GM19397 (cell line): Measurements from ENCODE around the gene MAML1.
"Not testable (repeated sequence)": the region's sequence is repeated elsewhere in the genome, so short reads cannot be mapped to it uniquely, and the experiment has no call there.

Experiments
- ATAC-seq: cut with Tn5 transposase; IDR thresholded peaks from one replicate; pipeline ENCODE4 v1.9.1; 2021; ENCODE audit warnings: mild to moderate bottlenecking, moderate library complexity; ENCODE audit not compliant: unreplicated experiment

Gene MAML1

DNA sequence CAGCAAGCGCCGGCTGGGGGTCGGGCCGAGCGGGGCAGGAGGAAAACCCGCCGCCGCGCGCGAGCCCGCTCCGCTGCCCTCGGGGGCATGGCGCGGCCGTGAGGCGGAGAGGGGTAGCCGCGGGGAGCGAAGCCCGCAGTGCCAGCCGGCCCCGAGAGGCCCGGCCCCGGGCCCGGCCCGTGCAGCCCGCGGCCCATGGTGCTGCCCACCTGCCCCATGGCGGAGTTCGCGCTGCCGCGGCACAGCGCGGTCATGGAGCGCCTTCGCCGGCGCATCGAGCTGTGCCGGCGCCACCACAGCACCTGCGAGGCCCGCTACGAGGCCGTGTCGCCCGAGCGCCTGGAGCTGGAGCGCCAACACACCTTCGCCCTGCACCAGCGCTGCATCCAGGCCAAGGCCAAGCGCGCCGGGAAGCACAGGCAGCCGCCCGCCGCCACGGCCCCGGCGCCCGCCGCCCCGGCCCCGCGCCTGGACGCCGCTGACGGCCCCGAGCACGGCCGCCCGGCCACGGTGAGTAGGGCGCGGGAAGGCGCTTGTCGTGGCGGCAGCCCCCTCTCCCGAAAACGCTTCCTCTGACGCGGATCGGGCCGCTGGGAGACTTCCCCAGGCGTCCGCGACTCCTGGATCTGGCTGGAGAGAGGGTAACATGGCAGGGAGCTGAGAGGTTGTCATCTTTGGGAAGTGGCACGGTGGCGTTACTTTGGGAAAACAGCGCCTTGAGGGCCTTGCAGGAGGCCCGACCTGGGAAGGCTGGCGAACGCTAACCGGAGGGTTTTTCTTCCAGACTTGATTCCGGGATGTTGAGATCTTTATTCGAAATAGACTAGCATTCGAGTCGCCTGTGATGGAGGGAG, 523 bp downstream of the MAML1 start:
- ATAC-seq, result peak; percentile 42

DNA sequence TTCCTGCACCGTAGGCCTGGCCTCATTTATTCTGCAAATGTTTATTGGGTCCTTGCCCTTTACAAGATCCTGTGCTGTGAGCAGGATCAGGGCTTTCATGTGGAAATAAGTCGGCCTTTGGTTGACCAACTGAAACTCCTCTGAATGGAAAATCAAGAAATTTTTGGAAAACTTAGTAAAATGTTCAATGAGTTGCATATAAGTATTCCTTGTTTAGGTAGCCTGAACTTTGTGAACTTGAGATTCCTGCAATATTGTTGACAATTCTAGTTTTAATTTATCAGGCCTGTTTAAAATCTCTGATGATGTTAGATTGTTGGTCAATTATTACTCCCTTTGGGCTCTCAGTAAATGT, 1.1 kb downstream of the MAML1 start:
- ATAC-seq, result no peak

DNA sequence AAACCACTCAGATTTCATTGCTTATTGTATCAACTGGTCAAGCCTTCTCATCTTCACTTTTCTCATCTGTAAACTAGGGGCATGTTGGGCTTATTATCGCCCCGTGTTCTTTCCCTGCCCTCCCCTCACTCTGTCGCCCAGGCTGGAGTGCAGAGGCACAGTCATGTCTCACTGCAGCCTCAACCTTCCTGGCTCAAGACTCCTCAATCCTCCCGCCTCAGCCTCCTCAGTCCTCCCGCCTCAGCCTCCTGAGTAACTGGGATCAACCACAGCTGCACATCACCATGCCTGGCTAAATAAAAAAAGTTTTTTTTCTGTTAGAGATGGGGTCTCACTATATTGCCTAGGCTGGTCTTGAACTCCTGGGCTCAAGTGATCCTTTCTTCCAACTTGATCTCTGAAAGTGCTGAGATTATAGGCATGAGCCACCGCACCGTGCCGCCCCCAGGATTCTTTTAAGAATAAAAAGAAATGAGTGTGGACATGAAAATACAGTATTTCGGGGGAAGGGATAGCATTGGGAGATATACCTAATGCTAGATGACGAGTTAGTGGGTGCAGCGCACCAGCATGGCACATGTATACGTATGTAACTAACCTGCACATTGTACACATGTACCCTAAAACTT, 2.0 kb downstream of the MAML1 start:
- ATAC-seq, result no peak

DNA sequence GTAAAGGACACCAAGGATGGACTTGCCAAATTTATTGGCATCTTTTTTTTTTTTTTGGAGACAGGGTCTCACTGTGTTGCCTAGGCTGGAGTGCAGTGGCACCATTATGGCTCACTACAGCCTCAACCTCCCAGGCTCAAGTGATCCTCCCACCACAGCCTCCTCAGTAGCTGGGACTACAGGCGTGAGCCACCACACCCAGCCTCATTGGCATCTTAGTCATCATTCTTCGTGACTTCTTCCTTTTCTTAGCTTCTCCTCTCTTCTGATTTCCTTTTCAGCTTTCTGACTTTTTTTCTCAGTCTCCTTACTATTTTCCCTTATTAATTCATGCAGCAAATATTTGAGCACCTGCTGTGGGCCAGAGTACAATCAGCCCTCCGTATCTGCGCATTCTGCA, 6.1 kb downstream of the MAML1 start:
- no peak for ATAC-seq

DNA sequence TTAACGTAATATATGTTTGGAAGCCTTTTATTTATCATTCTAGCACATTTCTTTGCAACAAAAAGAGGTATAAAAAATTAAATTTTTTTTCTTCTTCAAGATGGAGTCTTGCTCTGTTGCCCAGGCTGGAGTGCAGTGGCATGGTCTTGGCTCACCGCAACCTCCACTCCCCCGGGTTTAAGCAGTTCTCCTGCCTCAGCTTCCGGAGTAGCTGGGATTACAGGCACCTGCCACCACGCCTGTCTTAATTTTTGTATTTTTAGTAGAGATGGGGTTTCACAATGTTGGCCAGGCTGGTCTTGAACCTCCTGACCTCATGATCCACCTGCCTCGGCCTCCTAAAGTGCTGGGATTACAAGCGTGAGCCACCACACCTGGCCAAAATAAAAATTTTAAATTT, 11.5 kb downstream of the MAML1 start:
- not testable (repeated sequence) for ATAC-seq

DNA sequence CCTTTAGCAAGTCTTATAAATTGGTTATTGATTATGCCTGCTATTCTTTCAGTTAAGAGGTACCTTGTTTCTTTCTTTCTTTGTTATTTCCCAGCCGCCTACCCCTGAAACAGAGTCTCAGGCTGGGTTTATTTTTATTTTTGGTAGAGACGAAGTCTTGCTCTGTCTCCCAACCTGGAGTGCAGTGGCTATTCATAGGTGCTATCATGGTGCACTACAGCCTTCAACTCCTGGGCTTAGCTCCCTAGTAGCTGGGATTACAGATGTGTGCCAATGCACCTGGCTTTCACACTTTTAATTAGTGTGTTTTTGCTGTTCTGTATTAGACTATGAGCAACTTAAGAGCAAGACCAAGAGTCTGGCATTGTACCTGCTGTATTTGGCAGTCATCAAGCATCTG, 14.2 kb downstream of the MAML1 start:
- ATAC-seq, result no peak

DNA sequence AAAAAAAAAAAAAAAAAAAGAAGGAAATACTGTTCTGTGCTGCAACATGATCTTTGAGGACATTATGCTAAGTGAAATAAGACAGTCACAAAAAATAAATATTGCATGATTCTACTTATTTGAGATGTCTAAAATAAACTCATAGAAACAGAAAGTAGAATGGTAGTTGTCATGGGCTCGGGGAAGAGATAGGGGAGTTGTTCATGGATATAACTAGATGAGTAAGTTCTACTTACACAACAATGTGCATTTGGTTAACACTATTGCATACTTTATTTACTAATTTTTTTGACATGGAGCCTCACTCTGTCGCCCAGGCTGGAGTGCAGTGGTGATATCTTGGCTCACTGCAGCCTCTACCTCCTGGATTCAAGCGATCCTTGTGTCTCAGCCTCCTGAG, 15.2 kb downstream of the MAML1 start:
- ATAC-seq, result no peak

DNA sequence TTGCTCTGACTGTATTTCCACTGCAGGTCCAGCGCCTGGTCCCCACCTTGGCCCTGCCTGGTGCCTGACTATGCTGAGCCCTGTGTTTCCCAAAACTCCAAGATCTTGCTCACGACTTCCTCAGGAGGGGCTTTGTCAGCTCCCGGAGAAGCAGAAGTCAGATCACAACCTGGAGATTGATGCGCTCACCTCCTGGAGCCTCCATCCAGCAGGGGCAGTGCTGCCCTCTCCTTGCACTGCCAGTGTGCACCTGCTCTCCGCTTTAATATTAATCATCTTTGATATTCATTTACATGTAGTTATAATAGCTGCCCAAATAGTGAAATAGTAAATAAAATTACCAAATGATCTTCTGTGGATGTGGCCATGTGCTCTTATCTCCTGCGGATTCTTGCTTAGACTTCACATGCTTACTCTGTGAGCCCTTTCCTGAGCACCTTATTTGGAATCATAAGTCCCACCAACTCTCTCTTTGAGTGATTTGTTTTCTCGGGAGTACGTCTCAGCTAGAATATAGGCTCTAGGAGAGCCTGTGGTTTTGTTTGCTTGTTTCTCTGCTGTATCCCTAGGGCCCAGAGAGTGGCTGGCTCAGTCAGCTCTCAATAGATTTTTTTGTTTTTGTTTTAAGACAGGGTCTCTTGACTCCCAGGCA, 17.4 kb downstream of the MAML1 start:
- no peak for ATAC-seq

DNA sequence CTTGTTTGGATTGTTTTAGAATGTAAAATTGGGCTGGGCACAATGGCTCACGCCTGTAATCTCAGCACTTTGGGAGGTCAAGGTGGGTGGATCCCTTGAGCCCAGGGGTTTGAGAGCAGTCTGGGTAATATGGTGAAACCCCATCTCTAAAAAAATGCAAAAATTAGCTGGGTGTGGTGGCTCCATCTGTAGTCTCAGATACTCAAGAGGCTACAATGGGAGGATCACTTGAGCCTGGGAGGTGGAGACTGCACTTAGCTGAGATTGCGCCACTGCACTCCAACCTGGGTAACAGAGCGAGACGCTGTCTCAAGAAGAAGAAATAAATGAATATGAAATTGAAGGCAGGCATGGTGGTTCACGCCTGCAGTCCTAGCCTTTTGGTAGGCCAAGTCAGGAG, 21.3 kb downstream of the MAML1 start:
- no peak for ATAC-seq

DNA sequence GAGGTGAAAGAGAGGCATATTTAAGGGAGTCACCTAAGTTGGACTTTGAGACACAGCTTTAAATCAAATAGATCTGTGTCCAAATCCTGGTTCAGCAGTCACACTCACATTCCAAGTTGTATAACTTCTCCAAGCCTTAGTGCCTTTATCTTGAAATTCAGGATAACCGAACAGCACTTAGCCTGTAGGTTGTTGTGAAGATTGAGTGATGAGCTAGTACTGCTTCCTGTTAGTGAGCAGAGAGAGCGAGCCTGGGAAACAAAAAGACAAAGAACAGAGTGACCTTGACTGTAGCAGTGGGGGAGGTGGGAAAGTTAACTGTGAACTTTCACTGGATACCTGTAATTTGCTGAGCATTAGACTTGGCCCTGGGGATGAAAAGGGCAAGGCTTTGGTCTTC, 22.4 kb downstream of the MAML1 start:
- no peak for ATAC-seq

DNA sequence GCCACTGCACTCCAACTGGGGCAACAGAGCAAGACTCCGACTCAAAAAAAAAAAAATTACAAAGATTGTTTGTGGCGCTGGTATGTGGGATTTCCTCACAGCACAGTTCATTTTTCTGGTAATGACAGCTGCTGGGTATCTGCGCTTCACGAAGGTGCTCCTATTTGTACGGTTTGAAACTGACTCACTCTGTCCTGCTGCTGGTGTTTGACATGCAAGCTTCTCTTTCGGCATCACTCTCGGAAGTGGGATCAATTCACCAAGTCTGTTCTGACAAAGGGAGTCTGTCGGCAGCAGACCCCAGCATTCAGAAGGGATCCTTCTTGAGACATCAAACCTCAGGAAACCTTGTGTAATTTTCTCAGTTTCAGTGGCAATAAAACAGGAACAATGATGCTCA, 26.3 kb downstream of the MAML1 start:
- ATAC-seq, result no peak

DNA sequence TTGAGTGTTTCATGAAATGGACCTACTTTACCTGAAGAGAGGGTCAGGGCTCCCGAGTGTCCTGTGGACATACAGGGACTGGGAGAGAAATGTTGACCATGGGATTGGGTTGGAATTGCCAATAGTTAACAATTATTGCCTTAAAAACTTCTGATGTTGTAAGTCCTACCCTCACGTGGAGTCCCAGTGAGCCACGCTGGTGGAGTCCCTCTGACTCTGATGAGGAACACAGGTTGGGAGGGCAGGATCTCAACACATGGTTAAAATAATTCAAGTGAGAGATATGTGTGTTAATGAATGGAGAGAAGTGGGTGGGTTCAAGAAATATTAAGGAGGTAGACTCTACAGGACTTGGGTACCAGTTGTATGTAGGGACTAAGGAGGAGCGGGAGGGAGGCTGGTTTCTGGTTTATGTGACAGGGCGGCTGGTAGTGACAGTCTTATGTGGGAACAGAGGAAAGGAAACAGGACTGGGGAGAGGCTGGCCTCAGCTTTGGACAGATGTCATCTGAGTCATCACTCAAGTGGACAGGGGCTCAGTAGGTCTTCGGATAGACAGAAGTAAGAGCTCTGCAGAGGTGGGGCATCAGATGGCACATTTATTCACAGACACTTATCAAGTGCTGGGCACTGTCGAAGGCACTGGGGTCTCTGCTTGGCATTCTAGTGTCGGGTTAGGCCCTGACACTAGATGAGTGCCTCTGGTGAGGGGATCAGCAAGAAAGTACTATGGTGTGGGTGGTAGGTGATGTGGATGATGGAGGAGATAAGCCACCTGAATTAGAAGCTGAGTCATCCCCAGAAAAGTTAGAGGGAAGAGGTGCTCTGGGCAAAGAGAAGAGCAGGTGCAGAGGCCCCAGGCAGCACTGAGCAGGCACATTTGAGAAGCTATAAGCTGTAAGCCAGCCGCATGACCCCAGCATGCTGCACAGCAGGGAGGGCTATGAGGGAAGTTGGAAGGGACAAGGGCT, 27.2 kb downstream of the MAML1 start:
- ATAC-seq, result no peak

DNA sequence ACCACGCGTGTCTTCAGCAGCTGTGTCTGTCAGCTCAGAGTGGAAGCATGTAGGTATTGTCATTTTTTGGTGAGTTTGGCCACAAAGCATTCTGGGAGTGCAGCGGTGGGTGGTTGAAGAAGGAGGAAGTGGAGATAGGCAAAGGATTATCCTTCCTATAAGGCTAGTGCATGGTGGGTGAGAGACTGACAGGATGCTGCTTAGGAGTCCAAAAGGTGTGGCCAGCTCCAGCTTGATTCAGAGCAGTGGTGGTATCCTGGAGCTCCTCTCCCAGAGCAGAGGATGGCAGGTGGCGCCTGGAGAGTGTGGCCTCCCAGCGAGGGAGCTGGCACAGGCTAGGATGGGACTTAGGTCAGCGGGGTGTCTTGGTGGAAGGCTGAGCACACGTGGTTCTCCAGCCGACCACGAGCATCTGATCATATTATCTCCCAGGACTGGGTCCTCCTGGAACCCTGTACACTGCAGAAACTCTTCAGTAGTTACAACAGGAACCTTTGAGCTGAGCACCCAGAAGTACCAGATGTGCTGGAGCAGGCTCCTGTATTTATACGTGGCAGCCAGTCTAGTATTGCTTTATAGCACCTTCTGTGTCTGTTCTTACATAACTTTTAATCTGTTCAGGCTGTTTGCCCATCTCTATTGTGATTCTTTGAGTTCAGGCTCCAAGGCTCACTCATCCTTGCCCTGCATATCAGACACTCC, 29.6 kb downstream of the MAML1 start:
- ATAC-seq, result no peak

DNA sequence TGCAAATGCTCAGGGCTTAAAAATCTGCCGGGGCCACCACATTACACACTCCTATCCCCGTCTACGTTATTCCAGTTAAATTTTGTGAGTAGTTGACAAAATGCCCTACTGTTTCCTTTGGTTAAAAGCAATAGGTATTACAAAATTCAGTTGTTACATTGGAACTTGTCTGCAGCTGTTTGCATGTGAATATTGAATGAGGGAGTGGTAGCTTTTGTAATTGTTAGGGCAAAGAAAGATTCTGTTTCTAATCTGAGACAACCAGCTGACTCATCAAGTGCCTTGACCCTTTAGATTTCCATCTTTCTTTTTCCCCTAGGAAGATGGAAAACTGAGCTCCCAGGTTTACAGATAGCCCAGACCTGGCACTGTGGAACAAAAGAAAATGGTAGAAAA, 30.2 kb downstream of the MAML1 start:
- ATAC-seq, result no peak

DNA sequence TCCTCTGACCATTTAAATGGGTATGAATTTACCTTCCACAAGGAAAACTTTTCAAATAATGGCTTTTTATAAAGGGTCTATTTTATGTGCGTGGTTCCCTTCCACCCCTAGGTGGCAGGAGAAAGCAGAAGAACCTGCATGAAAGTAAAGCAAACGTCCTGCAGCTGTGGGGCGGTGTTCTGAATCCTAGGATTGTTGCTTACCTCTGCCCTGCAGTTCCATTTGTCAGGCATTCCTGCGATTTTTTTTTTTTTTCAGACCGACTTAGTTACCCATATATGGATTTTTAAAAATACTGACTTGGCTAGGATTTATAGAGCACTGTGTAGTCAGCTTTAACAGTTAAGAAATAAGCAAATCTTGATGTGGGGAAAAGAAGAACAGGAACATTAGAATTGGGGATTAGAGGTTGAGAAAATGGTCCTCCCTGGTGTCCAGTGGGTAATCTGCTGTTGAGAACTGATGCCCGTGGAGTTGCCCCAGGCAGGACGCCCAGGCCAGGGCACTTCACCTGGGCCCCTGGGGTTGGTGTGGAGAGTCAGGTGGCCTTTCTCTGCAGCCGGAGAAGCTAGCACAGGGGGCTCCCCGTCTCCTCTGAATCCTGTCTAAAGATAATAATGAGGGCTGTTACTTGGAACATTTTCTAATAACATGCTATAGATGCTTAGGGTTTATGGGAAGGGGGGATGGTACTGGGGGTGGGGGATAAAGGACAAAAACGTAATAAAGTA, 30.8 kb downstream of the MAML1 start:
- ATAC-seq, result no peak

DNA sequence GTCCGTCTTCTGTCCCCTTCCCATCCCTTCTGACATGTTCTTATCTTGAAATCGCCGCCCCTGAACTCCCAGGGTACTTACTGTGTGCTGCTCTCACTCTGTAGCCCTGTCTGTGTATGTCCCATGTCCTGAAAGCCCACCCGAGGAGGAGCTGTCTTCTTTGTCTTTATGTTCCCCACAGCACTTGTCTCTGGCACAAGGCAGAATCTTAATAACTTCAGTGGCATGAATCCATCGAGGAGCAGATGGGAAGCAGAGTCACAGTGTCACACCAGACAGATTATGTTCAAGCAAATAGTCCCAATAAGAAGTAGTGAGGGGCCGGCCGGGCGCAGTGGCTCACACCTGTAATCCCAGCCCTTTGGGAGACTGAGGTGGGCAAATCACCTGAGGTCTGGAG, 31.4 kb downstream of the MAML1 start:
- ATAC-seq, result no peak

DNA sequence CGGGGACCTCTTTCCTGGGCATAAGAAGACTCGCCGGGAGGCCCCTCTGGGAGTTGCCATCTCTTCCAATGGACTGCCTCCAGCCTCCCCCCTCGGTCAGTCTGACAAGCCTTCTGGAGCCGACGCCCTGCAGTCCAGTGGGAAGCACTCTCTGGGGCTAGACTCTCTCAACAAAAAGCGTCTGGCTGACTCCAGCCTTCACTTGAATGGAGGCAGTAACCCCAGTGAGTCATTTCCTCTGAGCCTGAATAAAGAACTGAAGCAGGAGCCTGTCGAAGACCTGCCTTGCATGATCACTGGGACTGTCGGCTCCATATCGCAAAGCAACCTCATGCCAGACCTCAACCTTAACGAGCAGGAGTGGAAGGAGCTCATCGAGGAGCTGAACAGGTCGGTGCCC, 32.8 kb downstream of the MAML1 start:
- no peak for ATAC-seq

DNA sequence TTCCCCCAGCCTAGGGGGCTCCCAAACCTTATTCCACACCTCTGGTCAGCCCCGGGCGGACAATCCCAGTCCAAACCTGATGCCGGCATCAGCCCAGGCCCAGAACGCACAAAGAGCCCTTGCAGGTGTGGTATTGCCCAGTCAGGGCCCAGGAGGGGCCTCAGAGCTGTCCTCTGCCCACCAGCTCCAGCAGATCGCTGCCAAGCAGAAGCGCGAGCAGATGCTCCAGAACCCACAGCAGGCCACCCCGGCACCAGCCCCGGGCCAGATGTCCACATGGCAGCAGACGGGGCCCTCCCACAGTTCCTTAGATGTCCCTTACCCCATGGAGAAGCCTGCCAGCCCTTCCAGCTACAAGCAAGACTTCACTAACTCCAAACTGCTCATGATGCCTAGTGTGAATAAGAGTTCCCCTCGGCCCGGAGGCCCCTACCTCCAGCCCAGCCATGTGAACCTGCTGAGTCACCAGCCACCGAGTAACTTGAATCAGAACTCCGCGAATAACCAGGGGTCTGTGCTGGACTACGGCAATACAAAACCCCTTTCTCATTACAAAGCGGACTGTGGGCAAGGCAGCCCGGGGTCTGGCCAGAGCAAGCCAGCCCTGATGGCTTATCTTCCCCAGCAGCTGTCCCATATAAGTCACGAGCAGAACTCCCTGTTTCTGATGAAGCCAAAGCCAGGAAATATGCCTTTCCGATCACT, 33.6 kb downstream of the MAML1 start:
- no peak for ATAC-seq
